MM.1S (cell line): ENCODE results near the gene SIM1.

Experiments used
- DNase-seq: peaks from one replicate; pipeline ENCODE4 v3.0.0-alpha.2; 2015
- H2AFZ ChIP-seq: fragments of 300-600 bp; sonication (generic); 2 replicates; pipeline ENCODE4 v1.6.0; 2016; ENCODE audit warnings: antibody characterized with exemption, low read length
- H3F3A ChIP-seq: fragments of 300-600 bp; sonication (generic); 2 replicates; pipeline ENCODE4 v1.6.1; 2016; ENCODE audit warnings: mild to moderate bottlenecking, antibody characterized with exemption, low read length, moderate library complexity, mixed read lengths; ENCODE audit not compliant: insufficient read depth
- H3K27ac ChIP-seq: fragments of 300-600 bp; sonication (generic); 2 replicates; pipeline ENCODE4 v1.5.1; 2016; ENCODE audit warnings: mild to moderate bottlenecking, low read length
- H3K27me3 ChIP-seq: fragments of 300-600 bp; sonication (generic); replicated peaks from 2 replicates; pipeline ENCODE4 v1.6.0; 2016; ENCODE audit warnings: low read length; ENCODE audit not compliant: insufficient read depth
- H3K36me3 ChIP-seq: fragments of 300-600 bp; sonication (generic); replicated peaks from 2 replicates; pipeline ENCODE4 v1.6.1; 2016; ENCODE audit warnings: mild to moderate bottlenecking, low read length, mixed read lengths; ENCODE audit not compliant: insufficient read depth
- H3K4me1 ChIP-seq: fragments of 300-600 bp; sonication (generic); 2 replicates; pipeline ENCODE4 v1.6.1; 2016; ENCODE audit warnings: low read length, mixed read lengths
- H3K4me2 ChIP-seq: fragments of 300-600 bp; sonication (generic); 2 replicates; pipeline ENCODE4 v1.6.0; 2016; ENCODE audit warnings: low read depth, low read length
- H3K4me3 ChIP-seq: fragments of 300-600 bp; sonication (generic); 2 replicates; pipeline ENCODE4 v1.5.1; 2016; ENCODE audit warnings: low read length, mixed read lengths
- H3K79me2 ChIP-seq: fragments of 300-600 bp; sonication (generic); 2 replicates; pipeline ENCODE4 v1.6.1; 2016; ENCODE audit warnings: mixed run types, low read length, mixed read lengths
- H3K9ac ChIP-seq: fragments of 300-600 bp; sonication (generic); 2 replicates; pipeline ENCODE4 v1.6.1; 2016; ENCODE audit warnings: low read length, mixed read lengths
- H3K9me2 ChIP-seq: fragments of 300-600 bp; sonication (generic); replicated peaks from 2 replicates; pipeline ENCODE4 v1.6.1; 2016; ENCODE audit warnings: mild to moderate bottlenecking, low read length, mixed read lengths; ENCODE audit not compliant: insufficient read depth
- H3K9me3 ChIP-seq: fragments of 300-600 bp; sonication (generic); replicated peaks from 2 replicates; pipeline ENCODE4 v1.6.1; 2016; ENCODE audit warnings: mild to moderate bottlenecking, low read length, mixed read lengths; ENCODE audit not compliant: insufficient read depth
- H4K20me1 ChIP-seq: fragments of 300-600 bp; sonication (generic); 2 replicates; pipeline ENCODE4 v1.6.1; 2016; ENCODE audit warnings: mild to moderate bottlenecking, low read length, moderate library complexity, mixed read lengths; ENCODE audit not compliant: insufficient read depth
- CTCF ChIP-seq: fragments of 300-600 bp; sonication (generic); IDR thresholded peaks from 2 replicates; pipeline ENCODE4 v1.5.1; 2016; ENCODE audit warnings: antibody characterized with exemption, low read length, mixed read lengths
- EZH2 ChIP-seq: fragments of 300-600 bp; sonication (generic); optimal IDR thresholded peaks from 2 replicates; pipeline ENCODE3; 2017; ENCODE audit warnings: low read depth, mild to moderate bottlenecking, antibody characterized with exemption, low read length, mixed read lengths
- EZH2phosphoT487 ChIP-seq: fragments of 300-600 bp; sonication (generic); IDR thresholded peaks from 2 replicates; pipeline ENCODE4 v1.6.1; 2018; ENCODE audit warnings: antibody characterized with exemption, low read length

SIM1 gene

GRCh38 chr6:100335991-100336390 is 128.7 kb downstream of the SIM1 start:
- Histone ChIP-seq H3K9me2 (no peaks in the 10 kb centered on the region), H3K27ac (no peak overlapping the region), H3K4me3 (no peak overlapping the region), H3K27me3 (no peaks in the 10 kb centered on the region), H3K9me3 (no peaks in the 10 kb centered on the region), H3F3A (no peaks in the 10 kb centered on the region), H3K79me2 (no peaks in the 10 kb centered on the region), H3K4me2 (no peak overlapping the region), H3K36me3 (no peaks in the 10 kb centered on the region), H3K9ac (no peak overlapping the region), H3K4me1 (no peaks in the 10 kb centered on the region), H2AFZ (no peak overlapping the region), H4K20me1 (no peaks in the 10 kb centered on the region)
- DNase-seq = no peak
- no peak for TF ChIP-seq EZH2phosphoT487
- no peak for TF ChIP-seq CTCF
- TF ChIP-seq EZH2 = no peak
